IMR-90 (cell line): ENCODE measurements around the gene DIAPH1.

Experiments
- CEBPB ChIP-seq: IDR thresholded peaks from 2 replicates; pipeline ENCODE4 v1.6.1; 2012; ENCODE audit warnings: low read depth, low read length, improper control_type of control experiment
- CTCF ChIP-seq: conservative IDR thresholded peaks from 2 replicates; pipeline ENCODE4 v1.5.1; 2012; ENCODE audit warnings: mild to moderate bottlenecking, low read depth, low read length, improper control_type of control experiment
- MAZ ChIP-seq: IDR thresholded peaks from 2 replicates; pipeline ENCODE4 v1.6.1; 2012; ENCODE audit warnings: low read depth, mild to moderate bottlenecking, low read length, improper control_type of control experiment, moderate library complexity, borderline replicate concordance
- MXI1 ChIP-seq: IDR thresholded peaks from 2 replicates; pipeline ENCODE4 v1.6.1; 2012; ENCODE audit warnings: low read depth, mild to moderate bottlenecking, low read length, moderate library complexity, borderline replicate concordance
- NFE2L2 ChIP-seq: fragments of 150-350 bp; IDR thresholded peaks from 2 replicates; pipeline ENCODE4 v1.6.1; 2016; ENCODE audit warnings: low read depth, mild to moderate bottlenecking, low read length
- POLR2A ChIP-seq: IDR thresholded peaks from 2 replicates; pipeline ENCODE4 v1.6.1; 2012; ENCODE audit warnings: mild to moderate bottlenecking, low read depth, low read length
- RAD21 ChIP-seq: IDR thresholded peaks from 2 replicates; pipeline ENCODE4 v1.6.1; 2012; ENCODE audit warnings: low read length, improper control_type of control experiment
- RCOR1 ChIP-seq: IDR thresholded peaks from 2 replicates; pipeline ENCODE4 v1.6.1; 2012; ENCODE audit warnings: mild to moderate bottlenecking, low read length, improper control_type of control experiment; ENCODE audit not compliant: insufficient replicate concordance
- RFX5 ChIP-seq: IDR thresholded peaks from 2 replicates; pipeline ENCODE4 v1.8.0; 2012; ENCODE audit warnings: low read depth, mild to moderate bottlenecking, low read length, moderate library complexity

GRCh38 chr5:141512911-141513626, 105.7 kb downstream of the DIAPH1 start:
- TF ChIP-seq CTCF: no peak
- TF ChIP-seq POLR2A: 0 out of 2 replicates have a peak, but pooled peaks have one; percentile 11
- no peak for TF ChIP-seq MXI1
- TF ChIP-seq MAZ: no peak
- no peak for TF ChIP-seq RAD21
- peak; percentile 64 for TF ChIP-seq CEBPB
- TF ChIP-seq RCOR1: no peak
- no peak; the same call in 1 of the 2 replicates for TF ChIP-seq RFX5
- TF ChIP-seq NFE2L2: peak; percentile 59; the same call in 1 of the 2 replicates
